Gastroesophageal sphincter (tissue), 3 donors: Measurements from ENCODE around the gene KRT28.

ENCODE experiments used
- CTCF ChIP-seq, 4 experiments: fragments of 200-600 bp in 2 of 4; fragments of 450-650 bp in 2 of 4; sonication (generic) in 1 of 4; IDR thresholded peaks; one replicate each; pipeline ENCODE4 v1.5.1; 2017 to 2019; ENCODE audit warnings: antibody characterized with exemption in 4 of 4, mild to moderate bottlenecking in 2 of 4, moderate library complexity in 2 of 4
- EP300 ChIP-seq: sonication (generic); formaldehyde crosslinking; IDR thresholded peaks from one replicate; pipeline ENCODE4 v1.6.1; 2017; ENCODE audit warnings: antibody characterized with exemption, mild to moderate bottlenecking
- POLR2AphosphoS5 ChIP-seq: sonication (generic); formaldehyde crosslinking; IDR thresholded peaks from one replicate; pipeline ENCODE4 v1.6.1; 2017; ENCODE audit warnings: antibody characterized with exemption

GRCh38 chr17:40815381-40815780, 15.6 kb upstream of the KRT28 start:
- TF ChIP-seq CTCF (IDR thresholded peaks at IDR 0.05) (no peak), POLR2AphosphoS5 (no peak), EP300 (no peak)
